ENCODE measurements around the gene SPTA1.
"Not testable (repeated sequence)": the region's sequence is repeated elsewhere in the genome, so short reads cannot be mapped to it uniquely, and the experiment has no call there.

Gene SPTA1

GRCh38 chr1:158686111-158687009 is at the start of gene SPTA1:
Gene SPTA1, minus strand, starts transcription at chr1:158686715. Its CDS starts 198 bp downstream, at chr1:158686517.
- no peak for DNase-seq (ENCODE audit: extremely low spot score, insufficient read length, low read depth)
- no peak for FAIRE-seq

- DNase-seq (ENCODE audit: extremely low spot score, insufficient read length, low read depth) (no peak), FAIRE-seq (no peak)
Measured at GRCh38 chr1:158735848-158736247, 49.3 kb upstream of the SPTA1 start.

GRCh38 chr1:158732524-158732923 is 46.0 kb upstream of the SPTA1 start:
- FAIRE-seq (no peak), DNase-seq (ENCODE audit: extremely low spot score, insufficient read length, low read depth) (no peak)

GRCh38 chr1:158731707-158732106 is 45.2 kb upstream of the SPTA1 start:
- FAIRE-seq (no peak), DNase-seq (ENCODE audit: extremely low spot score, insufficient read length, low read depth) (no peak)

- no peak for FAIRE-seq
- DNase-seq (ENCODE audit: extremely low spot score, insufficient read length, low read depth) = no peak
Measured at GRCh38 chr1:158730453-158730852, 43.9 kb upstream of the SPTA1 start.

- DNase-seq (ENCODE audit: extremely low spot score, insufficient read length, low read depth) (no peak), FAIRE-seq (no peak)
Measured at GRCh38 chr1:158728510-158729225, 42.2 kb upstream of the SPTA1 start.

GRCh38 chr1:158724442-158724841 is 37.9 kb upstream of the SPTA1 start:
- FAIRE-seq = no peak

GRCh38 chr1:158720620-158721019 is 34.1 kb upstream of the SPTA1 start, which contains the start of gene OR6K3:
Gene OR6K3, minus strand, starts transcription at chr1:158720720. Its CDS starts 2,605 bp downstream, at chr1:158718115.
- no peak for FAIRE-seq

More at GRCh38 chr1:158724442-158724841, 37.9 kb upstream of the SPTA1 start:
- no peak for DNase-seq (ENCODE audit: extremely low spot score, insufficient read length, low read depth)

GRCh38 chr1:158719664-158720063 is 33.1 kb upstream of the SPTA1 start:
- FAIRE-seq (no peak), DNase-seq (ENCODE audit: extremely low spot score, insufficient read length, low read depth) (no peak)

More at GRCh38 chr1:158720620-158721019, 34.1 kb upstream of the SPTA1 start, which contains the start of gene OR6K3:
- DNase-seq (ENCODE audit: extremely low spot score, insufficient read length, low read depth) = no peak

- DNase-seq (ENCODE audit: extremely low spot score, insufficient read length, low read depth) = no peak
- no peak for FAIRE-seq
Measured at GRCh38 chr1:158717344-158717743, 30.8 kb upstream of the SPTA1 start.

GRCh38 chr1:158716335-158716734 is 29.8 kb upstream of the SPTA1 start:
- no peak for FAIRE-seq
- no peak for DNase-seq (ENCODE audit: extremely low spot score, insufficient read length, low read depth)

- no peak for DNase-seq (ENCODE audit: extremely low spot score, insufficient read length, low read depth)
- no peak for FAIRE-seq
Measured at GRCh38 chr1:158714754-158715153, 28.2 kb upstream of the SPTA1 start.

- FAIRE-seq (no peak), DNase-seq (ENCODE audit: extremely low spot score, insufficient read length, low read depth) (no peak)
Measured at GRCh38 chr1:158711098-158711497, 24.6 kb upstream of the SPTA1 start.

- FAIRE-seq (no peak), DNase-seq (ENCODE audit: extremely low spot score, insufficient read length, low read depth) (no peak)
Measured at GRCh38 chr1:158706096-158706495, 19.6 kb upstream of the SPTA1 start.

GRCh38 chr1:158700552-158700951 is 14.0 kb upstream of the SPTA1 start, which contains the start of gene OR6K2:
Gene OR6K2, minus strand, starts transcription at chr1:158700652. Its CDS starts 0 bp downstream, at chr1:158700652.
- DNase-seq (ENCODE audit: extremely low spot score, insufficient read length, low read depth) = no peak
- FAIRE-seq = no peak

GRCh38 chr1:158694596-158694995 is 8.1 kb upstream of the SPTA1 start:
- DNase-seq (ENCODE audit: extremely low spot score, insufficient read length, low read depth) (no peak), FAIRE-seq (no peak)

GRCh38 chr1:158692356-158692755 is 5.8 kb upstream of the SPTA1 start:
- FAIRE-seq (no peak), DNase-seq (ENCODE audit: extremely low spot score, insufficient read length, low read depth) (no peak)

GRCh38 chr1:158691907-158692306 is 5.4 kb upstream of the SPTA1 start:
- FAIRE-seq (no peak), DNase-seq (ENCODE audit: extremely low spot score, insufficient read length, low read depth) (no peak)

GRCh38 chr1:158691149-158691548 is 4.6 kb upstream of the SPTA1 start:
- DNase-seq (ENCODE audit: extremely low spot score, insufficient read length, low read depth); FAIRE-seq: not testable (repeated sequence)

GRCh38 chr1:158689875-158690274 is 3.4 kb upstream of the SPTA1 start:
- FAIRE-seq (no peak), DNase-seq (ENCODE audit: extremely low spot score, insufficient read length, low read depth) (no peak)

GRCh38 chr1:158689110-158689509 is 2.6 kb upstream of the SPTA1 start:
- no peak for FAIRE-seq
- DNase-seq (ENCODE audit: extremely low spot score, insufficient read length, low read depth) = no peak
